Ishikawa (cell line): ENCODE results near the gene CLMN.

Experiments
- CEBPB ChIP-seq: IDR thresholded peaks from 2 replicates; pipeline ENCODE4 v1.6.1; 2012
- CREB1 ChIP-seq: IDR thresholded peaks from 2 replicates; pipeline ENCODE4 v1.6.1; 2012; ENCODE audit warnings: low read depth
- EP300 ChIP-seq: IDR thresholded peaks from 2 replicates; pipeline ENCODE4 v1.6.1; 2012; ENCODE audit warnings: borderline replicate concordance
- FOXM1 ChIP-seq: IDR thresholded peaks from 2 replicates; pipeline ENCODE4 v1.6.1; 2012; ENCODE audit warnings: low read depth, borderline replicate concordance
- NFIC ChIP-seq: IDR thresholded peaks from 2 replicates; pipeline ENCODE4 v1.6.1; 2012
- RAD21 ChIP-seq: IDR thresholded peaks from 2 replicates; pipeline ENCODE4 v1.6.1; 2012; ENCODE audit warnings: low read depth
- TAF1 ChIP-seq: IDR thresholded peaks from 2 replicates; pipeline ENCODE4 v1.6.1; 2012; ENCODE audit warnings: low read depth, mild to moderate bottlenecking
- TEAD4 ChIP-seq: IDR thresholded peaks from 2 replicates; pipeline ENCODE4 v1.6.1; 2012
- YY1 ChIP-seq: IDR thresholded peaks from 2 replicates; pipeline ENCODE4 v1.6.1; 2012; ENCODE audit warnings: low read depth
- TF ChIP-seq, protein P1 (sequence below): IDR thresholded peaks from 2 replicates; pipeline ENCODE4 v1.6.1; 2012
- TF ChIP-seq, protein P2 (sequence below): IDR thresholded peaks from 2 replicates; pipeline ENCODE4 v1.6.1; 2012; ENCODE audit warnings: low read depth, mild to moderate bottlenecking

DNA sequence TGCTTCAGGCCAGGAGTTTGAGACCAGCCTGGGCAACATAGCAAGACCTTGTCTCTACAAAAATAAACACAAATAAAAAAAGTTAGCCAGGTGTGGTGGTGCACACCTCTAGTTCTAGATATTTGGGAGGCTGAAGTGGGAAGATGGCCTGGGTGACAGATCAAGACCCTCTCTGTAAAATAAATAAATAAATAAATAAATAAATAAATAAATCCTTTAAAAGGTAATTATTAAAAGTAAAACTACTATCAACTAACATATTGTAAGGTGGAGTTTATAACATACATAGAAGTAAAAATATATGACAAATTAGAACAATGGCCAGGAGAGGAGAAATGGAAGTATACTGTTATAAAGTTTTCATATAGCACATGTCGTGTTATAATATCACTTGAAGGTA lies 33.3 kb upstream of the CLMN start:
- TF ChIP-seq TAF1 (no peak), NFIC (no peak), CEBPB (no peak), CREB1 (no peak), EP300 (no peak), RAD21 (no peak), TEAD4 (no peak), YY1 (no peak), FOXM1 (no peak)
- TF ChIP-seq, protein P1, sequence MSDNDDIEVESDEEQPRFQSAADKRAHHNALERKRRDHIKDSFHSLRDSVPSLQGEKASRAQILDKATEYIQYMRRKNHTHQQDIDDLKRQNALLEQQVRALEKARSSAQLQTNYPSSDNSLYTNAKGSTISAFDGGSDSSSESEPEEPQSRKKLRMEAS = no peak
- TF ChIP-seq, protein P2, sequence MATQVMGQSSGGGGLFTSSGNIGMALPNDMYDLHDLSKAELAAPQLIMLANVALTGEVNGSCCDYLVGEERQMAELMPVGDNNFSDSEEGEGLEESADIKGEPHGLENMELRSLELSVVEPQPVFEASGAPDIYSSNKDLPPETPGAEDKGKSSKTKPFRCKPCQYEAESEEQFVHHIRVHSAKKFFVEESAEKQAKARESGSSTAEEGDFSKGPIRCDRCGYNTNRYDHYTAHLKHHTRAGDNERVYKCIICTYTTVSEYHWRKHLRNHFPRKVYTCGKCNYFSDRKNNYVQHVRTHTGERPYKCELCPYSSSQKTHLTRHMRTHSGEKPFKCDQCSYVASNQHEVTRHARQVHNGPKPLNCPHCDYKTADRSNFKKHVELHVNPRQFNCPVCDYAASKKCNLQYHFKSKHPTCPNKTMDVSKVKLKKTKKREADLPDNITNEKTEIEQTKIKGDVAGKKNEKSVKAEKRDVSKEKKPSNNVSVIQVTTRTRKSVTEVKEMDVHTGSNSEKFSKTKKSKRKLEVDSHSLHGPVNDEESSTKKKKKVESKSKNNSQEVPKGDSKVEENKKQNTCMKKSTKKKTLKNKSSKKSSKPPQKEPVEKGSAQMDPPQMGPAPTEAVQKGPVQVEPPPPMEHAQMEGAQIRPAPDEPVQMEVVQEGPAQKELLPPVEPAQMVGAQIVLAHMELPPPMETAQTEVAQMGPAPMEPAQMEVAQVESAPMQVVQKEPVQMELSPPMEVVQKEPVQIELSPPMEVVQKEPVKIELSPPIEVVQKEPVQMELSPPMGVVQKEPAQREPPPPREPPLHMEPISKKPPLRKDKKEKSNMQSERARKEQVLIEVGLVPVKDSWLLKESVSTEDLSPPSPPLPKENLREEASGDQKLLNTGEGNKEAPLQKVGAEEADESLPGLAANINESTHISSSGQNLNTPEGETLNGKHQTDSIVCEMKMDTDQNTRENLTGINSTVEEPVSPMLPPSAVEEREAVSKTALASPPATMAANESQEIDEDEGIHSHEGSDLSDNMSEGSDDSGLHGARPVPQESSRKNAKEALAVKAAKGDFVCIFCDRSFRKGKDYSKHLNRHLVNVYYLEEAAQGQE = no peak
